ENCODE results near the gene PGBD5. TPM values are rescaled to one million over a fixed set of nuclear protein-coding genes. Genes with fewer than 3 reads are reported as not detected.

Gene PGBD5
- total and polyA plus RNA-seq, 2 experiments from 2014 or later, result 0.82 to 2.4 TPM

DNA sequence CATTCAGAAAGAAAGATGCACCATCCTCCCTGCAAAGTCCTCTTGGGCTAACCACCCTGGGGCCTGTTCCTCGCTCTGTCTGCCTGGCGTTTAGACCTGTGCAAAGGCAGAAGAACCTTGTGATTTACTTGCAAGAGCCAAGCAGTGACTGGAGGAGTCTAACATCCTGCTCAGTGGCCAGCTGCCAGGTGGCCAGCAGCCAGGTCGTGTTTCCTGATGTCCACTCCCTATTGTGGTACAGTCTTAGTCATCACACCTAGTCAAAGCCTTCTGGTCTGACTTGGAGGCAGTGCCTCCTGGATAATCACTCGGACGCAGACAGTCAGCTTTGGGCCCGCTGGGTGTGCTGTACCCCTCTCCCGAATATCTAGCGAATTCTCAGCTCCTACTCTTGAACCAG is 118.1 kb downstream of the PGBD5 start:
- H3K4me2 ChIP-seq, result no peak overlapping the region
- H3K79me2 ChIP-seq, result no peaks in the 10 kb centered on the region
- H2AFZ ChIP-seq, result no peak overlapping the region
- H3K27me3 ChIP-seq, result no peaks in the 10 kb centered on the region
- TF ChIP-seq EZH2phosphoT487 (IDR thresholded peaks at IDR 0.05; ENCODE audit: low read depth, severe bottlenecking, unreplicated experiment) (no peak), EZH2 (IDR thresholded peaks at IDR 0.05; ENCODE audit: borderline replicate concordance) (no peak), CTCF (IDR thresholded peaks at IDR 0.05; ENCODE audit: poor library complexity) (no peak)
- WGBS (ENCODE audit: low lambda C conversion rate, missing lambda C conversion rate), result 88% methylated on average over 8 of the region's 8 CpGs
- peak; percentile 52 for DNase-seq (ENCODE audit: low spot score)
- H3K9me2 ChIP-seq (replicated peaks; ENCODE audit: insufficient read depth), result no peaks in the 10 kb centered on the region
- H4K20me1 ChIP-seq (ENCODE audit: insufficient read depth, poor library complexity, severe bottlenecking), result no peaks in the 10 kb centered on the region
- no peaks in the 10 kb centered on the region for H3K9me3 ChIP-seq (ENCODE audit: low read depth)
- peaks cover 5% of the 10 kb centered on the region for H3K4me1 ChIP-seq (ENCODE audit: insufficient read depth)
- no peaks in the 10 kb centered on the region for H3K36me3 ChIP-seq (replicated peaks; ENCODE audit: insufficient read depth, low read depth)
- H3K27ac ChIP-seq, result no peak overlapping the region
- H3K4me3 ChIP-seq, result no peak overlapping the region

DNA sequence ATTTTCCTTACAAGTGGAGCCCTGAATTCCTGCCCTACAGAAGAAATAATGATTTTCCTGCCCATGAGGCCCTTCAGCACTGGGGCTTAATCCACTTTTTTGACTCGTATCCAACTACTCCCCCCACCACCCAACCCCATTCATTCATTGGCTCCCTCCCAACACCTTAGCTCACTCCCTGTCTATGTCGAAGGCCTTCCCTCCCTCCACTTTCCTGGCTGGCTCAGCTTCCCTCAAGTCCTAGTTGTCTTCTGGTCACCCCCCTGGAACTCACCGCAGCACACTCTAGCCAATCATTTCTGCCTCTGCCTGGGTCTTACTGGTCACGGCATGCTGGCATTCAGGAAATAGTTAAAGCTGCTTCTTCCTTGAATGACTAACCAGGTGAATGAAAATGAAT is 118.9 kb downstream of the PGBD5 start:
- no peak overlapping the region for H3K4me3 ChIP-seq
- 53% methylated on average over 4 of the region's 4 CpGs for WGBS (ENCODE audit: low lambda C conversion rate, missing lambda C conversion rate)
- no peaks in the 10 kb centered on the region for H3K79me2 ChIP-seq
- H4K20me1 ChIP-seq (ENCODE audit: insufficient read depth, poor library complexity, severe bottlenecking), result no peaks in the 10 kb centered on the region
- no peak for TF ChIP-seq EZH2 (IDR thresholded peaks at IDR 0.05; ENCODE audit: borderline replicate concordance)
- no peak for TF ChIP-seq CTCF (IDR thresholded peaks at IDR 0.05; ENCODE audit: poor library complexity)
- TF ChIP-seq EZH2phosphoT487 (IDR thresholded peaks at IDR 0.05; ENCODE audit: low read depth, severe bottlenecking, unreplicated experiment), result no peak
- no peak for DNase-seq (ENCODE audit: low spot score)
- no peaks in the 10 kb centered on the region for H3K9me2 ChIP-seq (replicated peaks; ENCODE audit: insufficient read depth)
- no peak overlapping the region for H3K4me2 ChIP-seq
- H3K36me3 ChIP-seq (replicated peaks; ENCODE audit: insufficient read depth, low read depth), result no peaks in the 10 kb centered on the region
- H3K27ac ChIP-seq, result no peak overlapping the region
- peaks cover 5% of the 10 kb centered on the region for H3K4me1 ChIP-seq (ENCODE audit: insufficient read depth)
- H3K9me3 ChIP-seq (ENCODE audit: low read depth), result no peaks in the 10 kb centered on the region
- H2AFZ ChIP-seq, result no peak overlapping the region
- no peaks in the 10 kb centered on the region for H3K27me3 ChIP-seq

- Histone ChIP-seq H3K4me1 (ENCODE audit: insufficient read depth) (peaks cover 5% of the 10 kb centered on the region), H2AFZ (no peak overlapping the region), H3K9me3 (ENCODE audit: low read depth) (no peaks in the 10 kb centered on the region), H3K36me3 (replicated peaks; ENCODE audit: insufficient read depth, low read depth) (no peaks in the 10 kb centered on the region), H3K79me2 (no peaks in the 10 kb centered on the region), H3K4me3 (no peak overlapping the region), H4K20me1 (ENCODE audit: insufficient read depth, poor library complexity, severe bottlenecking) (no peaks in the 10 kb centered on the region), H3K27ac (no peak overlapping the region), H3K9me2 (replicated peaks; ENCODE audit: insufficient read depth) (no peaks in the 10 kb centered on the region), H3K4me2 (no peak overlapping the region), H3K27me3 (no peaks in the 10 kb centered on the region)
- DNase-seq (ENCODE audit: low spot score), result no peak
- no peak for TF ChIP-seq EZH2phosphoT487 (IDR thresholded peaks at IDR 0.05; ENCODE audit: low read depth, severe bottlenecking, unreplicated experiment)
- TF ChIP-seq CTCF (IDR thresholded peaks at IDR 0.05; ENCODE audit: poor library complexity), result no peak
- no peak for TF ChIP-seq EZH2 (IDR thresholded peaks at IDR 0.05; ENCODE audit: borderline replicate concordance)
- WGBS (ENCODE audit: low lambda C conversion rate, missing lambda C conversion rate), result 92% methylated on average over 4 of the region's 4 CpGs
These were observed 120.0 kb downstream of the PGBD5 start for GRCh38 chr1:230306169-230306568.

DNA sequence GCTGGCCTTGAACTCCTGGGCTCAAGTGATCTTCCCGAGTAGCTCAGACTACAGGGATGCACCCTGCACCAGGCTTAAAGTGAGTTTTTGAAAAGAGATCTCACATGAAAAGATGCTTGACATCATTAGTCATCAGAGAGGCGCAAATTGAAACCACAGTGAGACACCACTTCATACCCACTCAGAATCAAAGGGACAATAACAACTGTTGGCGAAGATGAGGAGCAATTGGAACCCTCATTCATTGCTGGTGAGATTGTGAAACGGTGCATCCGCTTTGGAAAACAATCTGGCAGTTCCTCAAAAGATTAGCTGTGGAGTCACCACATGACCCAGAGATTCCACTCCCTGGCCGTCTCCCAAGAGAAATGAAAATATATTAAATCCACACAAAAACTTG is 122.3 kb downstream of the PGBD5 start:
- no peak overlapping the region for H3K27ac ChIP-seq
- no peaks in the 10 kb centered on the region for H3K9me3 ChIP-seq (ENCODE audit: low read depth)
- TF ChIP-seq EZH2 (IDR thresholded peaks at IDR 0.05; ENCODE audit: borderline replicate concordance), result no peak
- no peak for TF ChIP-seq CTCF (IDR thresholded peaks at IDR 0.05; ENCODE audit: poor library complexity)
- TF ChIP-seq EZH2phosphoT487 (IDR thresholded peaks at IDR 0.05; ENCODE audit: low read depth, severe bottlenecking, unreplicated experiment), result no peak
- no peaks in the 10 kb centered on the region for H3K36me3 ChIP-seq (replicated peaks; ENCODE audit: insufficient read depth, low read depth)
- H3K4me3 ChIP-seq, result no peak overlapping the region
- no peaks in the 10 kb centered on the region for H3K79me2 ChIP-seq
- no peak overlapping the region for H3K4me2 ChIP-seq
- no peak for DNase-seq (ENCODE audit: low spot score)
- WGBS (ENCODE audit: low lambda C conversion rate, missing lambda C conversion rate), result 76% methylated on average over 6 of the region's 6 CpGs
- no peaks in the 10 kb centered on the region for H3K9me2 ChIP-seq (replicated peaks; ENCODE audit: insufficient read depth)
- H4K20me1 ChIP-seq (ENCODE audit: insufficient read depth, poor library complexity, severe bottlenecking), result no peaks in the 10 kb centered on the region
- H3K4me1 ChIP-seq (ENCODE audit: insufficient read depth), result peaks cover 5% of the 10 kb centered on the region
- H2AFZ ChIP-seq, result no peak overlapping the region
- no peaks in the 10 kb centered on the region for H3K27me3 ChIP-seq
